SK-N-SH treated with all-trans-retinoic acid at 6 μM for 48 hours (cell line): ENCODE measurements around the gene LBHD2.

Source experiments
- CSDC2 ChIP-seq: fragments of 250-450 bp; sonication (Bioruptor Pico); IDR thresholded peaks from 2 replicates; pipeline ENCODE4 v1.5.0; 2020; ENCODE audit warnings: mild to moderate bottlenecking, moderate library complexity
- ESRRG ChIP-seq: fragments of 250-450 bp; sonication (Bioruptor Pico); IDR thresholded peaks from 2 replicates; pipeline ENCODE4 v1.6.1; 2021; ENCODE audit warnings: mild to moderate bottlenecking
- ISL1 ChIP-seq: fragments of 250-450 bp; sonication (Bioruptor Pico); IDR thresholded peaks from 2 replicates; pipeline ENCODE4 v2.1.2; 2022; ENCODE audit warnings: mild to moderate bottlenecking, moderate library complexity
- PATZ1 ChIP-seq: fragments of 250-450 bp; sonication (Bioruptor Pico); IDR thresholded peaks from 2 replicates; pipeline ENCODE4 v1.8.0; 2020; ENCODE audit warnings: mild to moderate bottlenecking, moderate library complexity, borderline replicate concordance
- PPARA ChIP-seq: fragments of 250-450 bp; sonication (Bioruptor Pico); IDR thresholded peaks from 2 replicates; pipeline ENCODE4 v1.5.0; 2020; ENCODE audit warnings: mild to moderate bottlenecking, borderline replicate concordance
- RARB ChIP-seq: fragments of 250-450 bp; sonication (Bioruptor Pico); IDR thresholded peaks from 2 replicates; pipeline ENCODE4 v1.8.0; 2021; ENCODE audit warnings: mild to moderate bottlenecking, moderate library complexity
- TCF4 ChIP-seq: fragments of 250-450 bp; sonication (Bioruptor Pico); IDR thresholded peaks from 2 replicates; pipeline ENCODE4 v1.8.0; 2021; ENCODE audit warnings: mild to moderate bottlenecking, moderate library complexity, borderline replicate concordance
- ZFP3 ChIP-seq: fragments of 250-450 bp; sonication (Bioruptor Pico); IDR thresholded peaks from 2 replicates; pipeline ENCODE4 v1.5.0; 2020; ENCODE audit warnings: mild to moderate bottlenecking, moderate library complexity
- ZNF8 ChIP-seq: fragments of 450-650 bp; formaldehyde crosslinking; IDR thresholded peaks from 2 replicates; pipeline ENCODE4 v1.5.0; 2020; ENCODE audit warnings: mild to moderate bottlenecking, moderate library complexity

- no peak for TF ChIP-seq CSDC2 (CRISPR knock-in tag)
- no peak for TF ChIP-seq TCF4
- no peak for TF ChIP-seq PATZ1 (CRISPR knock-in tag)
- no peak for TF ChIP-seq RARB (CRISPR knock-in tag)
- no peak for TF ChIP-seq ZFP3
- TF ChIP-seq PPARA = no peak
- TF ChIP-seq ESRRG = no peak
- no peak for TF ChIP-seq ISL1 (CRISPR knock-in tag)
- no peak for TF ChIP-seq ZNF8 (CRISPR knock-in tag)
These were observed 19.0 kb upstream of the LBHD2 start for GRCh38 chr14:103064978-103065377.
